HCT116 (cell line): Measurements from ENCODE around the gene PLAGL2. TPM values are rescaled to one million over a fixed set of nuclear protein-coding genes. Genes with fewer than 3 reads are reported as not detected.

Source experiments
- ATAC-seq: fragments of 200-7000 bp; cut with Tn5 transposase; 2 replicates; pipeline ENCODE4 v1.9.1; 2020; ENCODE audit warnings: mild to moderate bottlenecking, moderate library complexity
- BruUV-seq: library from RNA; stranded (reverse); fragments of 400-500 nt; replicated peaks from 2 replicates; lab custom pipeline; 2021; lab: Mats Ljungman, UMichigan
- CTCF ChIA-PET: fragments of 300-600 bp; sonication (Branson Sonifier 250); formaldehyde crosslinking; loops from one replicate; lab custom pipeline; 2021; ENCODE audit warnings: antibody characterized with exemption; lab: Charles Lee
- POLR2A ChIA-PET: fragments of 300-600, 350-600 bp; sonication (Branson Sonifier 250); formaldehyde crosslinking; loops from one replicate; lab custom pipeline; 2021; ENCODE audit warnings: antibody characterized with exemption; lab: Charles Lee
- RAD21 ChIA-PET, 2 experiments: fragments of 300-600 bp; sonication (Branson Sonifier 250); formaldehyde crosslinking; loops; one replicate each; lab custom pipeline; 2023; ENCODE audit warnings: low total read pairs in 2 of 2; ENCODE audit not compliant: uncharacterized antibody in 2 of 2, unreplicated experiment in 2 of 2, low non-redundant PET in 1 of 2; lab: Charles Lee
- DNase-seq: peaks from one replicate; pipeline ENCODE4 v3.0.0-alpha.2; 2010; ENCODE audit warnings: low read depth, low spot score
- H2AFZ ChIP-seq: fragments of 200-600 bp; shearing (Covaris generic), sonication (generic); 2 replicates; pipeline ENCODE4 v1.6.1; 2017; ENCODE audit warnings: low read depth, mixed run types, mixed read lengths, antibody characterized with exemption, low read length; ENCODE audit not compliant: poor library complexity, severe bottlenecking
- H3K27ac ChIP-seq: 2 replicates; pipeline ENCODE4 v1.5.1; 2012; ENCODE audit warnings: low read depth, low read length
- H3K27me3 ChIP-seq: fragments of 200-600 bp; sonication (generic); 2 replicates; pipeline ENCODE4 v1.6.1; 2016; ENCODE audit warnings: mixed run types, low read length, mixed read lengths; ENCODE audit not compliant: insufficient read depth
- H3K36me3 ChIP-seq, 2 experiments: fragments of 200-500 bp in 1 of 2; fragments of 200-600 bp in 1 of 2; sonication (Bioruptor generic) in 1 of 2; sonication (generic) in 1 of 2; 2 replicates each; pipeline versions ENCODE4 v1.5.1 to v1.6.1; 2014 to 2016; ENCODE audit warnings: low read length in 2 of 2, inconsistent platforms in 1 of 2, mixed read lengths in 1 of 2, mixed run types in 1 of 2; ENCODE audit not compliant: insufficient read depth in 2 of 2, control insufficient read depth in 1 of 2
- H3K4me1 ChIP-seq, 2 experiments: fragments of 200-600 bp in 1 of 2; sonication (generic) in 1 of 2; 2 replicates each; pipeline versions ENCODE4 v1.5.1 to v1.6.1; 2012 to 2017; ENCODE audit warnings: low read length in 2 of 2, inconsistent platforms in 1 of 2, mild to moderate bottlenecking in 1 of 2, mixed read lengths in 1 of 2, mixed run types in 1 of 2, moderate library complexity in 1 of 2; ENCODE audit not compliant: insufficient read depth in 2 of 2, control insufficient read depth in 1 of 2
- H3K4me2 ChIP-seq: fragments of 200-600 bp; sonication (generic); 2 replicates; pipeline ENCODE4 v1.6.1; 2017; ENCODE audit warnings: mixed run types, low read length, mixed read lengths
- H3K4me3 ChIP-seq, 2 experiments: fragments of 200-600 bp in 1 of 2; sonication (generic) in 1 of 2; replicated peaks in 1 of 2; 2 replicates each; pipeline ENCODE4 v1.5.1; 2011 to 2016; ENCODE audit warnings: low read length in 2 of 2, control low read depth in 1 of 2, low read depth in 1 of 2, mild to moderate bottlenecking in 1 of 2, mixed read lengths in 1 of 2, mixed run types in 1 of 2
- H3K79me2 ChIP-seq: fragments of 200-600 bp; sonication (generic); 2 replicates; pipeline ENCODE4 v1.6.1; 2017; ENCODE audit warnings: mild to moderate bottlenecking, mixed run types, low read length, moderate library complexity, mixed read lengths; ENCODE audit not compliant: insufficient read depth
- H3K9ac ChIP-seq: fragments of 200-600 bp; sonication (generic); 2 replicates; pipeline ENCODE4 v1.6.1; 2016; ENCODE audit warnings: low read length, mixed read lengths
- H3K9me2 ChIP-seq: fragments of 200-600 bp; sonication (generic), shearing (Covaris generic); 2 replicates; pipeline ENCODE4 v1.6.1; 2017; ENCODE audit warnings: mixed run types, mild to moderate bottlenecking, moderate library complexity; ENCODE audit not compliant: insufficient read depth
- H3K9me3 ChIP-seq, 2 experiments: fragments of 200-500 bp in 1 of 2; fragments of 200-600 bp in 1 of 2; sonication (Bioruptor generic) in 1 of 2; sonication (generic) in 1 of 2; 2 replicates each; pipeline ENCODE4 v1.6.1; 2014 to 2017; ENCODE audit warnings: low read length in 2 of 2, mixed read lengths in 2 of 2, inconsistent platforms in 1 of 2, low read depth in 1 of 2, mild to moderate bottlenecking in 1 of 2, mixed run types in 1 of 2, moderate library complexity in 1 of 2; ENCODE audit not compliant: control insufficient read depth in 1 of 2, insufficient read depth in 1 of 2
- H4K20me1 ChIP-seq: fragments of 200-600 bp; sonication (generic), shearing (Covaris generic); 2 replicates; pipeline ENCODE4 v1.6.1; 2017; ENCODE audit warnings: mixed run types, mild to moderate bottlenecking, moderate library complexity; ENCODE audit not compliant: insufficient read depth
- CBX3 ChIP-seq: IDR thresholded peaks from 2 replicates; pipeline ENCODE4 v1.6.1; 2012; ENCODE audit warnings: low read depth
- EGR1 ChIP-seq: IDR thresholded peaks from 2 replicates; pipeline ENCODE4 v1.6.1; 2012; ENCODE audit warnings: low read depth
- EZH2 ChIP-seq: fragments of 200-600 bp; sonication (generic); IDR thresholded peaks from 2 replicates; pipeline ENCODE4 v1.6.1; 2017; ENCODE audit warnings: antibody characterized with exemption, mixed run types
- RAD21 ChIP-seq: IDR thresholded peaks from 2 replicates; pipeline ENCODE4 v1.6.1; 2012; ENCODE audit warnings: low read depth, mild to moderate bottlenecking
- intact Hi-C: fragments of 100-400 bp; cut with micrococcal nuclease; formaldehyde crosslinking; loops from 2 replicates; pipeline ENCODE4 v1.10.0; 2022
- total RNA-seq: library from RNA; stranded (reverse); gene quantifications from one replicate; pipeline ENCODE4 v1.2.1, GENCODE V29; 2021; ENCODE audit not compliant: unreplicated experiment
- TF ChIP-seq, protein P1 (sequence below), 3 experiments: fragments of 200-600 bp in 1 of 3; sonication (generic) in 1 of 3; IDR thresholded peaks in 2 of 3; conservative IDR thresholded peaks in 1 of 3; 2 replicates each; pipeline ENCODE4 v1.5.1; 2012 to 2017; ENCODE audit warnings: low read depth in 2 of 3, low read length in 2 of 3, antibody characterized with exemption in 1 of 3, borderline replicate concordance in 1 of 3, control low read depth in 1 of 3, mild to moderate bottlenecking in 1 of 3, mixed read lengths in 1 of 3, mixed run types in 1 of 3, moderate library complexity in 1 of 3; ENCODE audit not compliant: insufficient read depth in 1 of 3

Gene PLAGL2
- total RNA-seq, 1 experiment from 2014 or later, result 18.3 TPM

- Histone ChIP-seq H3K27ac (no peak overlapping the region), H3K9ac (no peak overlapping the region), H2AFZ (no peak overlapping the region), H3K4me2 (no peak overlapping the region), H3K36me3 (peaks cover 20 to 43% of the 10 kb centered on the region in 2 experiments), H4K20me1 (no peaks in the 10 kb centered on the region), H3K79me2 (no peaks in the 10 kb centered on the region), H3K9me2 (no peaks in the 10 kb centered on the region), H3K9me3 (no peaks in the 10 kb centered on the region), H3K4me3 (no peak overlapping the region), H3K27me3 (no peaks in the 10 kb centered on the region), H3K4me1 (no peaks in the 10 kb centered on the region)
- ChIA-PET CTCF (no interaction called here), POLR2A (no interaction called here), RAD21 (interaction anchor here in 1 of 2 experiments (0.6 kb wide), 1 partner anchor 598 kb away, joined by 6 read pairs; no protein-coding TSS in a partner anchor)
- DNase-seq (no peak), ATAC-seq (peak; percentile 64)
- BruUV-seq, result no TSS peak
- intact Hi-C loops, result loop anchor here (10.0 kb wide), 1 partner anchor 60 kb away; no protein-coding TSS in a partner anchor
- TF ChIP-seq EZH2, result no peak
- no peak for TF ChIP-seq CBX3
- TF ChIP-seq EGR1, result no peak
- TF ChIP-seq RAD21, result peak; percentile 29; the same call in 1 of the 2 replicates
- TF ChIP-seq, protein P1, sequence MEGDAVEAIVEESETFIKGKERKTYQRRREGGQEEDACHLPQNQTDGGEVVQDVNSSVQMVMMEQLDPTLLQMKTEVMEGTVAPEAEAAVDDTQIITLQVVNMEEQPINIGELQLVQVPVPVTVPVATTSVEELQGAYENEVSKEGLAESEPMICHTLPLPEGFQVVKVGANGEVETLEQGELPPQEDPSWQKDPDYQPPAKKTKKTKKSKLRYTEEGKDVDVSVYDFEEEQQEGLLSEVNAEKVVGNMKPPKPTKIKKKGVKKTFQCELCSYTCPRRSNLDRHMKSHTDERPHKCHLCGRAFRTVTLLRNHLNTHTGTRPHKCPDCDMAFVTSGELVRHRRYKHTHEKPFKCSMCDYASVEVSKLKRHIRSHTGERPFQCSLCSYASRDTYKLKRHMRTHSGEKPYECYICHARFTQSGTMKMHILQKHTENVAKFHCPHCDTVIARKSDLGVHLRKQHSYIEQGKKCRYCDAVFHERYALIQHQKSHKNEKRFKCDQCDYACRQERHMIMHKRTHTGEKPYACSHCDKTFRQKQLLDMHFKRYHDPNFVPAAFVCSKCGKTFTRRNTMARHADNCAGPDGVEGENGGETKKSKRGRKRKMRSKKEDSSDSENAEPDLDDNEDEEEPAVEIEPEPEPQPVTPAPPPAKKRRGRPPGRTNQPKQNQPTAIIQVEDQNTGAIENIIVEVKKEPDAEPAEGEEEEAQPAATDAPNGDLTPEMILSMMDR (IDR thresholded peaks at IDR 0.05 in 2 of 3, conservative IDR thresholded peaks at IDR 0.05 in 1 of 3; ENCODE audit: borderline replicate concordance in 1 of 3, insufficient read depth in 1 of 3, low read depth in 2 of 3, low read length in 2 of 3), result peak in 2 of 3 experiments; percentile 11 to 25; a peak in 1 of 6 replicates
Measured at GRCh38 chr20:32155017-32155981, 52.2 kb downstream of the PLAGL2 start.
